GM19467 (cell line): ENCODE data around the gene NIM1K.
"Not testable (repeated sequence)": the region's sequence is repeated elsewhere in the genome, so short reads cannot be mapped to it uniquely, and the experiment has no call there.

Source experiments
- ATAC-seq: cut with Tn5 transposase; IDR thresholded peaks from one replicate; pipeline ENCODE4 v1.9.1; 2021; ENCODE audit warnings: mild to moderate bottlenecking, moderate library complexity; ENCODE audit not compliant: unreplicated experiment

Gene NIM1K

DNA sequence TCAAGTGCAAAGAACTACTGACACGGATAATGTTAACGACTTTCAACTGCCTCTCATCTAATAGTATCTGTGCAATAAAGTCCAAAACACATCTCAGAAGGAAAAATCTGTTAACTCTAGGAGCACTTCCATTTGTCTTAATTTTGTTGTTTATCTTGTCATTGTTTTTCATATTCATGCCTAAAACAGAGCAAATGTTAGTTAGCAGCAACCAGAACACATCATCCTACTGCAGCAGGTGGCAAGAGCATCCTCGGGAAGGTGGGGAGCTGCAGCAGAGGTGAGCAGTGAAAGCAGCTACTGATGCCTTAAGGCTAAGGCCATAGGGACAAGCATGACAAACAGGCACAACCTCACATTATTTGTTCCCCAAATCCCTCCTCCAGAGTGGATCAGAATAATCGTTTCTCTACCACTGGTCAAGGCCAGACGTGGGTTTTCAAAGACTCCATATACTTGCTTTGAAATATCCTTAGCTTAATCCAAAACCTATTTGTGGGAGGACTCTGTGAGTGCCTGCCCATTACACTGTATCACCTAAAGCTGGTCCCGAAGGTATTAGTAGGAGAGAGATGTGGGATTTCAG, 120.1 kb downstream of the NIM1K start:
- no peak for ATAC-seq

DNA sequence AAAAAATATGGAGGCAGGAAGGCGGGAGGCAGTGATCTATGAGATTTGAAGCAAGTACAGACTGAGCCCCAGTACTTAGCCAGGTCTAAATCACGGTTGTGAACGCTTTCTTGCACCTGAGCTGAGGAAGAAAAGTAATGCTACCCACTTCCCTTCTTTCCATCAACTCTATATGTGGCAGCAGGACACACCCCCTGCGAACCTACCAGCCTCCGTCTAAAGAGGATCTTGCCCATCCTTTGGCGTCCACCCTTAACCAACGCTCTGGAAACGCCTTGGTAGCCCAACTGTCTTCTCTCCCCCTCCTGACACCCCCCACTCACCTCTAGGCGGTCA, 120.6 kb downstream of the NIM1K start:
- ATAC-seq, result peak; percentile 0

DNA sequence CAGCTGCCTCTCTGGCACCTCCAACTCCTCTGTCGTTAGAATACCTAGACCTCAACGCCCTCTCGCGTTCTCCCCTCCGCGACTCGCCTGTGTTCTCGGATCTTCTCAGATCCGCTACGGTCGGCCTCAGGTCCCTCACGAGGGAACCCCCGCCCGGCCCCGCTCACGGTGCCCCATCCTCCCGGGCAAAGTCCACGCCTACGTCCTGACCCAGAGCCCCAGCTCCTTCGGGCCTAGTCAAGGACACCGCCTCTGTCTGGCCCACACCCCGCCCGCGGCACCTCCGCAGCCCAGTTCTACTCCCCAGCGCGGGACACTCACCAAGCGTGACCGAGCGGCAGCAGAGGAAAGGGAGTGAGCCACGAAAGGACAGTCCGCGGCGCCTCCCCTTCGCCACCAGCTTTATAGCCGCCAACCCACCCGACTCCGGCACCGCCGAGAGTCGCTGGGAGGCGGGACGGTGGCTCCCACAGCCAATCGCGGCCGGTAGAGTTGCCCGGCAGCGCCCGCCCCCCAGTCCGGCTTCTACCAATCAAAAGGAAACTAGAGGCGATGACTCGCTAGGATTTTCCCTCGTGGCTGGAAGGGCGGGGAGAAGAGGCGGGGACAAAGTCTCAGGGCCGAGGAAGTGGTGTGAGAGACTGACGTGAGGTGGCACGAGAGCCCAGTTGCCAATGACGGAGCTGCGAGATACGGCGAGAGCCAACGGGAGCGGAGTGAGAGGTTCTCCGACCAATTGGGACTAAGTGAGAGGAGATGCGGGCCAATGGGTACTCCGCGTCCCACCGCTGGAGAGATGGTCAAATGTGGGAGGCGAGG, 121.2 kb downstream of the NIM1K start, which contains the start of gene HMGCS1:
Gene HMGCS1 (minus strand): TSS at position 378 of the 819 bp plus-strand sequence. CDS start 14,447 bp downstream, outside the sequence.
- peak; percentile 95 for ATAC-seq

DNA sequence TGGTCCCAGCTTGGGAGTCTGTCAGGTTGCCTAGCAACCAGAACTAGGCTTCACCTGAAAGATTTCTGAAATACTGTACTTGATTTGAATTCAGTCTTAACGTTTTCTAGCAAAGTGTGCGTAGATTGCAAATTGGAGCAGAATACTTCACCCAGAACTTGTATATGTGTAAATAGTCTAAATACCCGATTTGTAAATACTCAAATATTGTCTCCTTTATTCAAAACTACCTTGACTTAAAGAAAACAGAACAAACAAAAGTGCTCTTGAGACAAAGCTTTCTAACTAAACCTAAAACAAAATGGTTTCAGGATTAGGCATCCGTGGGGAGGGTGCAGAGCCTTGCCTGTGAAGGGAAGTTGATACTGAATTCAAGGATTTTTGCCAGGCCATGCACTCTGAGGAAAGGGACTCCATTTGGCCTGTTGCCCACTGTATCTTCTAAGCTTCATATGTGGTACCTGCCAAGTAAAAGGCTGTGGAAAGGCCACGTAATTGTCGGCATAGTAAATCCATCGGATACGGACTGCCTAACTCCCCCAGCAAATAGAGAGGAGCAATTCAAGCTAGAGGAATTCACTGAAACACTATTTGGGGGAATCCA, 121.9 kb downstream of the NIM1K start:
- no peak for ATAC-seq

DNA sequence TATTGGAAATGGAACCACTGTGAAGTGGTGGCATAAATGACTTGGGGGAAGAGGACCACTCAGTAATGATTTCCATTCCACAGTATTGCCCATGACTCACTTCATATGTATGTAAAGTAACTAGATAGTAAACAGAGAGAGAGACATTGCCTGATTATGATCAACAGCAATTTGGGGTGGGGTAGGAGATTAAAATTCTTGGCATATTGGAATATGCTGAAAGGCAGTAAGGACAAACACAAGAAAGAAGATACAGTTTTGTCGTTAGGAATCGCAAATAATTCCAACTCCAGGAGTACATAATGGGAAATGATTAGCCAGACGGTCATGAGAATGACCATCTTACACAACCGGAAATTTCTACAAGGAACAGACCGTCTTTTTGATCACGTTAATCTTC, 122.7 kb downstream of the NIM1K start:
- no peak for ATAC-seq

DNA sequence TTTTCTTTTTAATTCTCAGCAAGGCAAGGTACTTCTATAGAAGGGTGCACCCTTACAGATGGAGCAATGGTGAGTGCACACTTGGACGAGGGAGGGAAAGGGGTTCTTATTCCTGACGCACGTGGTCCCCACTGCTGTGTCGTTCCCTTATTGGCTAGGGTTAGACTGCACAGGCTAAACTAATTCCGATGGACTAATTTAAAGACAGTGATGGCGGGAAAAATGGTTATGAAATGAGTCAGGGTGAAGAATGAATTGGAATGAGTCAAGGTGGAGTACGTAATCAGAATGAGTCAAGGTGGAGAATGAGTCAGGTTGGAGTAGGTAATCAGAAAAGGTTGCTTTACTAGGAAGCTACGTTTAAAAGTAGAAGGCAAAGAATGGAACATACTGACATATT, 123.2 kb downstream of the NIM1K start:
- no peak for ATAC-seq

DNA sequence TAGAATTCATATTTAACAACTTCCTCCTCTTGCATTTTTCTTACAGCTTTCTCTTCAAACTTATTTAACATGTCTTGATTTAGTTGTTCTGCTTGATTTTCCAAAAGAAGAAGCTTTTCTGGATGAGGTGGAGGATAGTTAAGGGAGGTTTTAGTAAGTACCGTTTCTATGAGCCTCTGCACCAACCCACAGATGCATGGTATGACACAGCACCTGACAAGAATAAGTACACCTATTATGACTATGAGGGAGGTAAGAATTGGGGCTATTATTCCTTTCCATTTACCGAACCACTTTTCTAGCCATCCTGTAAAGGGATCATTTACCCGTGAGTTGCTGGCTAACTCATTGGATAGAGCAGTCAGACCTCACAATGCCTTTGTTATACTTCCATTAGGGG, 123.7 kb downstream of the NIM1K start:
- ATAC-seq, result no peak

DNA sequence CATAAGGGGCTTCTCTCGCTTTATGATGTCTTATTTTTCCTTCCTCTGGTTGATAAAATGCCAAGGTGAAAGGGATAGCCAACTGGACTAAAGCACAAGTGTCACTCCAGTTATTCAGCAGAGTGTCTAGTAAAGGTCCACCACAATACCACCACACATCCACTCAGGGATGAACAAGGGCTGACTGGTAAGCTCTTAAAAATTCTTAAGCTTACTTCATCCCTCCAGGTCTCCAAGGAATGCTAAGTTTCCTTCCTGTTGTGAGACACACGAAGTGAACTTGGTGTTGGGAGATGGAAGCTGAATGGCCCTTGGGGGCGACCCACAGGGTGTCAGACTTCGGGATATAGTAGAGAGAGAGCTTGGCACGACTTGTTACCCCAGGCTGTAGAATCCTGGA, 124.4 kb downstream of the NIM1K start:
- no peak for ATAC-seq

DNA sequence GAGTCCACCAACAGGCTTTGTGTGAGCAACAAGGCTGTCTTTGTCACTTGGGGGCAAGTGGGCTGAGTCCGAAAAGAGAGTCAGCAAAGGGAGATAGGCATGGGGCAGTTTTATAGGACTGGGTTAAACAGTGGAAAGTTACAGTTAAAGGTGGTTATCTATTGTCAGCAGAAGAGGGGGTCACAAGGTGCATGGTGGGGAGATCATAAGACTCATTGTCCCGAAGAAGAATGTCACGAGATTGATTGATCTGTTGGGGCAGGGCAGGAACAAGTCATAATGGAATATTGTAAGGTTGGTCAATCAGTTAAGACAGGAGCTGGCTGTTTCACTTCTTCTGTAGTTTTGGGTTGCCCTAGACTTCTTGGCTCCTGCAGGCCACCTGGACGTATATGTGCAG, 128.8 kb downstream of the NIM1K start:
- ATAC-seq, result no peak

DNA sequence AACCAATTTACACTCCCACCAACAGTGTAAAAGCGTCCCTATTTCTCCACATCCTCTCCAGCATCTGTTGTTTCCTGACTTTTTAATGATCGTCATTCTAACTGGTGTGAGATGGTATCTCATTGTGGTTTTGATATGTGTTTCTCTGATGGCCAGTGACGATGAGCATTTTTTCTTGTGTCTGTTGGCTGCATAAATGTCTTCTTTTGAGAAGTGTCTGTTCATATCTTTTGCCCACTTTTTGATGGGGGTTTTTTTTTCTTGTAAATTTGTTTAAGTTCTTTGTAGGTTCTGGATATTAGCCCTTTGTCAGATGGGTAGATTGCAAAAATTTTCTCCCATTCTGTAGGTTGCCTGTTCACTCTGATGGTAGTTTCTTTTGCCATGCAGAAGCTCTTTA, 131.5 kb downstream of the NIM1K start:
- ATAC-seq, result not testable (repeated sequence)

DNA sequence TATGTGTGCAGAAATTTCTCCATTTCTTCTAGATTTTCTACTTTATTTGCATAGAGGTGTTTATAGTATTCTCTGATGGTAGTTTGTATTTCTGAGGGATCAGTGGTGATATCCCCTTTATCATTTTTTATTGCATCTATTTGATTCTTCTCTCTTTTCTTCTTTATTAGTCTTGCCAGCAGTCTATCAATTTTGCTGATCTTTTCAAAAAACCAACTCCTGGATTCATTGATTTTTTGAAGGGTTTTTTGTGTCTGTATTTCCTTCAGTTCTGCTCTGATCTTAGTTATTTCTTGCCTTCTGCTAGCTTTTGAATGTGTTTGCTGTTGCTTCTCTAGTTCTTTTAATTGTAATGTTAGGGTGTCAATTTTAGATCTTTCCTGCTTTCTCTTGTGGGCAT, 133.6 kb downstream of the NIM1K start:
- ATAC-seq, result not testable (repeated sequence)
